Stimulated activated CD4-positive, alpha-beta T cell treated with anti-CD3 and anti-CD28 coated beads, Interleukin-1b, Interleukin-23, amount 100 ng/mL, for 24 hours (primary cell): Measurements from ENCODE around the gene PTPRE.

Experiments
- DNase-seq, 4 experiments: peaks; one replicate each; pipeline ENCODE4 v3.0.0-alpha.2; 2020; ENCODE audit warnings: low read depth in 4 of 4, low spot score in 1 of 4

PTPRE gene

DNA sequence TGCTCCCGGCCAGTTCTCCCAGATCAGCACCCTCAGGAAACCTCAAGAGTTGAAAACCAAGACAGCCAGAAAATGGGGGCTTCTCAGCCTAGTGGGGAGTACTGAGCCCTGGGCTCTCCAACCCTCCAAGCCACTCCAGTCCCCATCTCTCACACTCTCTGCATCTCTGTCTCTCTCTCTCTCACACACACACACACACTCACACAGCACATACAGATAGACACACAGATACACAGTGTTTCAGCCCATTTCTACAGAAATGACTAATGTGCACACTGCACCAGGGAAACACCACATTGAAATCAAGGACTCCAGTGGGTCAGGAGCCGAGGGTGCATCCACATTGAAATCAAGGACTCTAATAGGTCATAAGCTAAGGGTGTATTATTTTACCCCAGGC lies 111.8 kb downstream of the PTPRE start:
- no peak for DNase-seq

DNA sequence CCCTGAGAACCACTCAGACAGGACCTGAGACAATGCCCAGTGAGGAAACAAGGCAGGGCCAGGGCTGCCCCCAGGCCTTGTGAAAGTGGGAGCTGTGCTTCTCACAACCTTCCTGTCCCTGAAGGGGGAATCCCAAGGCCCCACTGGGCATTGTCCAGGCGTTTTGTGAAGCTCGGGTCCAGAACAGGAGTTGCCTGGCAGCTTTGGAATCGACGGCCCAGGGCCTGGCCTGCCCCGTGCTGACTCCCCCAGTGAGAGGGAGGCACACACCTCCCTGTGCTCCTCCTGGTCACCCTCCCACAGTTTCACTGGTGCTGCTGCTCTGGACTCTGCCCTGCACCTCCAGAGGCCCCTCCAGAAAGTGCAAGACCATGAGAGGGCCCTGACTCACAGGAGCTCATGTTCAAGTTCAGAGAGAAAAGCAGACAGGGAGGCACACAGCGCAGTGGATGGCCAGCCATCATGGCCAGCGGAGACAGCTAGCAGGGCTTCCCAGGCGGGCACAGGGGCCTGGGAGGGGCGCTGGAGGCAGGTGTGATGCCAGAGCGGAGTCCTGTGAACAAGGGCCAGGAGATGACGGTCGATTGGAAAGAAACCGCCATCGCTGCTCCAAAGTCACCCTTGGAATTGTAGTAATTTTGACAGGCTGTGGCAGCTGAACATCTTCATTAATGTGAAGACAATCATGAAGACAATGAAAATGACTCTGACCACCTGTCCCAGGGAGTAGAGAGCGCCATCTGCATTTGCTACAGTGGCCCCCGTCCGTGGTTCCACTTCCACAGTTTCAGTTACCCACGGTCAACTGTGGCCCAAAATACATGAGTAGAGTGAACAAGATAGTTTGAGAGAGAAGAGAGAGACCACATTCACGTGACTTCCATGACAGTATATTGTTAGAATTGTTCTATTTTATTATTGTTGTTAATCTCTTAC lies 115.6 kb downstream of the PTPRE start:
- DNase-seq, result no peak

GRCh38 chr10:128024426-128024825 lies 117.5 kb downstream of the PTPRE start:
- no peak for DNase-seq

- DNase-seq, result no peak
Measured at GRCh38 chr10:128025437-128025836, 118.5 kb downstream of the PTPRE start.

- DNase-seq, result no peak
Measured at GRCh38 chr10:128025951-128026350, 119.0 kb downstream of the PTPRE start.

- DNase-seq, result no peak
Measured at GRCh38 chr10:128026615-128027300, 119.9 kb downstream of the PTPRE start.

DNA sequence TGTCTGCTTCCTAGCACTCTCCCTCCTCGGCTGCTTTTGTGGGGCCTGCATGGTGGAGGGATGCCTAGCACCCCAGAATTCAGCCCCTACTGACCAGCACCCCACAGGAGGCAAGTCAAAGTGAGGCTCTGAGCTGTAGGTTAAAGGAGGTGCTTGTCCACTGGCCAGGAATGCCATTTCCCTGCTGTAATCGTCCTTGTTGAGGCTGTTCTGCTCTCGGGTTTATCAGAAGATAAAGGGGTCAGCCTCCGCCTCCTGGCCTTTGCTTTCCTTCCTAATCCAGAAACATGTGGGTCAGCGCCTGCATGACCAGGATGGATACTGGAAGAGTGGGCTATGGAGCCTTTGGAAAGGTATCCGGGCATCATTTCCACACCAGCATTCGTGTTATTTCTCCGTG lies 120.4 kb downstream of the PTPRE start:
- DNase-seq, result no peak

DNA sequence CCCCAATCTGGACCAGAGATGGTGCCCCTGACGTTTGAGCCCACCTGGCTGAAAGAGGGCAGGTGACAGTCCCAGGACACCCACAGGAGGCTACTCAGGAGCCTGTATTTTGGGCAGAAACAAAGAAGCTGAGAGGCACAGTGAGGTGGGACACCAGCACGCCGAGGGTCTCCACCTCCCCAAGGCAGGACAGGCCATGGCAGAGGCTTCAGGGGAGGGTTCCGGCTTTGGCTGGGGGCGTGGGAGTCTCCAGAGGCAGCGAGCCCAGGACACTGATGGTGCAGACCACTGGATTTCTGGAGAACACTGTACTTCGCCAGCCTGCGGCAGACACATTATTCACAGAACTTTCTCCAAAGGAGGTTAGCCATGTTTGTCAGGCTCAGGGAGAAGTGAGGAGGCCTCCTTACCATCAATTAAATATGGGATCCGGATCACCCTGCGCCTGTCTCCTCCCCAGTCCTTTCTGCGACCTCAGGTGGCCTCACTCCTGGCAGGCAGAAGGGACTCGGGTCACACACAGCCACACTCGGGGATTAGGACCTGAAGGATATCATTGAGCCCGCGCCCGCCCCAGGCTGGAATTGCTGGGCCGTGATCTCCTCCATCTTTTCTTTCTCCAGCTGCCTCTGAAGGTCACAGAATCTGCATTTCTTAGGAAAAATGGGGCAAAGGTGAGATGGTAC lies 121.1 kb downstream of the PTPRE start:
- no peak for DNase-seq

- DNase-seq, result no peak
Measured at GRCh38 chr10:128028508-128029289, 121.8 kb downstream of the PTPRE start.

- DNase-seq, result no peak
Measured at GRCh38 chr10:128029290-128029651, 122.4 kb downstream of the PTPRE start.

GRCh38 chr10:128029731-128030369 lies 122.9 kb downstream of the PTPRE start:
- DNase-seq, result no peak

DNA sequence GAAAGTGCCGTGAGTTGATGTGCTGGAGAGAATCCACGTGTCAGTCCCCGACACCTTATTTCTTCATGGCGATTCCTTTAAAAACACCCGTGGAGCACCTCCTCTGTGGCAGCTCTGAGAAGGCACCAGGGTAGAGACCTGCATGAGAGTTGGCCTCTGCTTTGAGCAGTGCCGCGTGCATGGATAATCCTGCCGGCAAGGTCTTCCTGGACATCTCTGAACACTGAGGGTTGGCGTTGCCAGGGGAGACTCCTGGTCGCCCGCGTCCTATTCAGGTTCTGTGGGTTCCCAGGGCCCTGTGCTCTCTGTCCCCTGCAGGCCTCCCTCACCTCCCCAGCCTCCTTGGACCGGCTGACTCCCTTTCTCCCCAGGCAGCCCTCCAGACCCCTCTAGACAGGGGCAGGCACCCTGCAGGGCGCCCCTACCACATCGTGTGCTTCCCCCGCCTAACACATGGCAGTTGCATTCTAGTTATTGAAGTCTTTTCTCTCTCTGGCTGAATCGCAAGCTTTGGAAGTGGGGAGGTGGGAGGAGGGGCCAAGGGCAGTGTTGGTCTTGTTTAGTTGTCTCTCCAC lies 123.7 kb downstream of the PTPRE start:
- no peak for DNase-seq

DNA sequence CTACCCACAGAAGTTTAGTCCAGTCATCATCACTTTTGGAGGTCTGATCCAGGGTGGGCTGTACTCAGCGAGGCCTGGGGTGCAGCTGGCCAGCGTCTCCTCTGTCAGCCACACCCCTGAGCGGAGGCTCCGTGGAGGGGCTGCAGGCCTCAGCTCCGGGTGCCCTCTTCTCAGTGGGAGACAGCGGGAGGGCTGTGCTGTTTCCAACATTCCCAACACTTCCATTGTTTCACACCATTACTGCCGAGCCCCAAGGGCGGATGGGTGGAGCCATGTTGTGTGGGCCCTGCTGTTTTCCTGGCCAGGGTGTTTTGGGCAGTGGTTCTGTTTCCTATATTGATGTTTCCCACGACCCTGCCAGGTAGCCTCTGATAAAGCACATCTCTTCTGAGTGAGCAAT lies 124.3 kb downstream of the PTPRE start:
- no peak for DNase-seq

DNA sequence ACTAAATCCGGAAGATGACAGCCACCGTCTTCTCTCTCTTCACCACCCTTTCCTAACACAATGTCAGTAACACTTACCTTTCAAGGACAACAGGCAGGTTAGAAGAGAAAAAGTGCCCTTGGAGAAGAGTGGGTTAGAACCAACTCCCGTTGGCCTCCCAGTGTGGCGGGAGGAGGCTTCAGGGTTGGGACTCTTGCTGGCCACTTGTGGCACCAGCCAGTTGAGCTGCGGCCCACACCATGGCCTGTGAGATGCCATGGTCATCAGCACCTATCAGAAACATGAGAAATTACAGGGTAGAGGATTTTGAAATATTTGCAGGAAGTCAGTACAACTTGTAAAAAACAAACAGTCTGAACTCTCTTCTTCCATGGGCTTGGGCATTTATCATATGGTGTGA lies 125.6 kb downstream of the PTPRE start:
- no peak for DNase-seq

DNA sequence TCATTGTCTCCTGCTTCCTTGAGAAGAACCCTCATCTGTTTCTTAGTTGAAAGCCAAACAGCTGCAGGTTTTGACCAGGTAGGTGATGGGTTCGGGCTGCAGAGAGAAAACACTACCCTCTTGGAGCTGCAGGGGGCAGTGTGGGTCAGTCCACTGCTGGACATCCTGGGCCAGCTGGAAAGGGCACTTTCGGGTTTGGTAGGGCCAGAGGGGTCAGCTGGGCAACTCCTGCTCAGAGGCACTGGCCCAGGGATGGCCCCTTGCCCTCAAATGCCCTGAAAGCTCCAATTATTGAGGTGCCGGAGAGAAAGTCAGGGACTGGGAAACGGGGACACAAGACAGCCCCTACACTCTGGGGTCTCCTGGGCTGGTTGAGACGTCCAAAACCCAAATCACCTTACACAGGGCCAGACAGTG lies 128.7 kb downstream of the PTPRE start:
- peak; percentile 24 to 55 (median 44) for DNase-seq

DNA sequence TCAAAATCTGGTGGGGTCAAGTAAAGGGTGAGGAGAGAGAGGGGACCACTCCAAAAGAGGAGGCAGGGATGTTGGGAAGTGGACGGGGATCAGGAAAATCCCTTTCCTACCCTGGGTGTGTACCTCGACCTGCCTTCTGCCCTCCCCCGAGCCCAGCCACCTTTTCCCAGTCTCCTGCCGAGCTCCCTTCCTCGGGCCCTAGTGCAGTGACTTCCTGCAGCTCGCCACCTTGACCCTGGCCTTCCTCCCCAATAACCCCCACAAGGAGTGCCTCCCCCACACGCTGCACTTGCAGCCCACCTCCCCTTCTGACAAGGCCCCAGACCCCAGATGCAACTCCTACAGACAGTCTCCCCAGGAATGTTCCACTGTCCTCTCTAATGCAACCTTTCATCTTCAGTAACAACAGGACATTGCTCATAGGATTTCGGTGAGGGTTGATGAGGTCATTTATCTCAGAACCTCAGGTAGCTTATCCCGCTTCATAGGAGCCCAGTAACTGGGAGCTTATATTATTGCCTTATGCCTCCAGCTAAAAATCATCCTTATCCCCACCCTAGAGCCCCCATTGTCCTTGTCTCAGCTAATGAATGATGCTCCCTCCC lies 129.2 kb downstream of the PTPRE start:
- DNase-seq, result no peak

DNA sequence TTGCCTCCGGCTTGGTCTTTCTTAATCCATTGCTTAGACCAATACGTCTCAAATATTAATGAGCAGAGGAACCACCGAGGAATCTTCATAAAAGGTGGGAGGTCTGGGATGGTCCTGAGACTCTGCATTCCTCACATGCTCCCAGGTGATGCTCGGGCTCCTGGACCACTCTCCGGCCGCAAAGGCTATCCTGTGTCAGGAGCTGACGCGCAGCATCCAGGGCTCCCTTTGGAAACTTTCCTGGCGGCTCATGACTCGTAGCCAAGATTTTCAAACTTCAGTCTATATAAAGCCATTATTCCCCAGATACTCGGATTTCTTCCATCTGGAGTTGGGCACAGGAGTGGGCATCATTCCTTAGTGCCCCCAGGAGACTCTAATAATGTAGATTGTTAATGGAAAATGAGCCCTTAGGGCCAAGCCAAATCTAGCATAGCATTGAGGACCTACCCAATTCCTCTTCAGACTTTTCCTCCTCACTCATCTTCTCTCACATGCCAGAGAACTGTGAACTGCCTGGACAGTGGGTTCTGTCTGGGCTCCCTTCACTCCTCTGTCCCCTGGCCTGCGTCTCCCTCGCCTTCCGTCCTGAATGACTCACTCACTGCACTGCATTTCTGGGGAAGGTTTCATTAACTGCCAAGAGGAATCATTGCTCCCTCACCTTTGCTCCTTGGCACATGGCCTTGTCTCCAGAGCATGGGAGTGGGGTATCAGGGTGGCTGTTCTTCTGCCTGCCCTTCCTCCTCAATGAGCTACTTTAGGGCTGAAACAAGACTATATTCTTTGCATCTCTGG lies 130.0 kb downstream of the PTPRE start:
- DNase-seq, result no peak

DNA sequence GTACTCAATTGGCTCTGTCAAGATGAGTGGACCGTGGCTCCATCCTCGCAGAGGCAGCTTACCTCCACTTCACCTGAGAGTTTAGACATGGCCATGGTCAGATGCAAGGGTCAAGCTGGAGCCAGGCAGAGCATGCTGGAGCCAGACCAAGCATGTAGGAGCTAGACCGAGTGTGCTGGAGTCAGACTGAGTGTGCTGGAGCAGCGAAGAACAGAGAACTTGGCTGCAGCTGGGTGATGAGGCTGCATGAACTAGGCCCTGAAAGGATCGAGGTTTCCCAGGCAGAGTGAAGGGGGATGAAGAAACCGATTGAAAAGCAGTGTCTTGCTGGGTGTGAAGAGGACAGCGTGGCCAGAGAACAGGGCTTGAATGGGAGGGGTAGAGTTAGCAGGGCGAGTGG lies 133.2 kb downstream of the PTPRE start:
- no peak for DNase-seq

- DNase-seq, result no peak
Measured at GRCh38 chr10:128040681-128041080, 133.8 kb downstream of the PTPRE start.
